C1 segment of cervical spinal cord (tissue), 14 donors: Measurements from ENCODE around the gene NELFB.

Source experiments
- DNase-seq, 14 donors: peaks; one replicate each; lab custom pipeline; 2025; lab: John Stamatoyannopoulos, UW

Gene NELFB

DNA sequence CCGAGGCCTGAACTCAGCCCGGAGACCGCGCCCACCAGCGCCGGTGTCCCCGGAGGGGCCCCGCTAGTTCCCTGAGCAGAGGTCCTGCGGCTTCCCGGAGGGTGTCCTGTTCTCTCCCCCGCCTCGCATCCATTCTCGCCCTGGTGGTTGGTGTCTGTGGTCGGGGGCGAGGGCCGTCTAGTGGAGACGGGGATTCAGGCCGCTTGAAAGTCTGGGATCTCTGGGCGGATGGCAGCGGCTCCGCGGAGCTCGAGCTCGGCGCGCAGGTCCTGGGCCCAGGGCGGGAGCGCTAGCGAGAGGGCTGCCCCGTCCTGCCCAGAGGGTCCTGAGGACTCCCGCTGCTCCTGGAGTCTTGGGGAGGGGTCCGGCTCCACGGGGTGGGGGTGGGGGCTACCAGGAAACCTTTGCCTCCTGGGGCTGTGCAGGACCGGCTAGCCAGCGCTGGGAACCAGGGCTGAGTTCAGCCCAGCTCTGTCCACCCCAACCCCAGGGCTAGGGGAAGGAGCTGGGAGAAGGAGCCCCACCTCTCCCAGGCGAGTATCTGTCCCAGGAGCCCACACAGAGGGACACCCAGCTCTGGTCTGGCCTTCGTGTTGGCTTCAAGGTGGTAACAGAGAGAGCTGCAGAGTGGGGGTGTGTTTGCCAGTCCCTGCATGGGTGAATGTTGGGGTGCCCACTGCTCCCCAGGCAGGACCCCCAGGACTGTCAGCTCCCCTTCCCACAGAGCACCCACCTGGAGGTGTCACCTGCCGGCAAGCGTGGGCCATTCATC, 26.4 kb downstream of the NELFB start:
- DNase-seq, result no peak

DNA sequence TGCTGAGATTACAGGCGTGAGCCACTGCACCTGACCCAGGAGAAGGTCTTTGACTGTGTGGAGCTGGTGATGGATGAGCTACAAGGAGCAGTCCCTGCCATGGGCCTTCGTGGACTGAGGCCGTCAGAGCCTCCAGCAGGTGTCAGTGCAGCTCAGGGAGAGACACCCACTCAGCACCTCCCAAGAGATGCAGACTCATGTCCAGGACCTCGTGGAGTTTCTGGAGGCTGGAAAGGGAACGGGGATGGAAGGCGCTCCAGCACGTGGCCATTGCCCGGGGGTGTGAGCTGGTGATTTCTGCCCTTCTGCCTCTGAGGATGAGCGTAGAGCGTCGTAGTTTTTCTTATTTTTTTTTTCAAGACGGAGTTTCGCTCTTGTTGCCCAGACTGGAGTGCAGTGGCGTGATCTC, 31.9 kb downstream of the NELFB start:
- DNase-seq, result no peak

DNA sequence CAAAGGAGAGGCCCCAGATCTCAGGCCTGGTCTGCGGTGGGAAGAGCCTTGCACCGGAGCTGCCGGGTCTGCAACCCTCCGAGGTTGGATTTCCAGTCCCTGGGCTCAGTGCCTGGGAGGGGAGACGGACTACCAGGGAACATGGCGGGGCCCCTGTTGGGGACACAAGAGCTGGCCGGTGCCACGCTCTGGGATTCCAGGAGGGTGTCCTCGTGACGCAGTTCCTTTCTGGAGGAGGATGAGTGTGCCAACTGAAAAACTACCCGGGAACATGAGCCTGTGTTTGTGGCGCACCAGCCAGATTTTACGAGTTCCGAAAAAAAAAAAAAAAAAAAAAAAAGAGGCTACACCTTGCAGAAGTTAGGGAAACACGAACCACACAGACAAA, 38.0 kb downstream of the NELFB start:
- no peak for DNase-seq

DNA sequence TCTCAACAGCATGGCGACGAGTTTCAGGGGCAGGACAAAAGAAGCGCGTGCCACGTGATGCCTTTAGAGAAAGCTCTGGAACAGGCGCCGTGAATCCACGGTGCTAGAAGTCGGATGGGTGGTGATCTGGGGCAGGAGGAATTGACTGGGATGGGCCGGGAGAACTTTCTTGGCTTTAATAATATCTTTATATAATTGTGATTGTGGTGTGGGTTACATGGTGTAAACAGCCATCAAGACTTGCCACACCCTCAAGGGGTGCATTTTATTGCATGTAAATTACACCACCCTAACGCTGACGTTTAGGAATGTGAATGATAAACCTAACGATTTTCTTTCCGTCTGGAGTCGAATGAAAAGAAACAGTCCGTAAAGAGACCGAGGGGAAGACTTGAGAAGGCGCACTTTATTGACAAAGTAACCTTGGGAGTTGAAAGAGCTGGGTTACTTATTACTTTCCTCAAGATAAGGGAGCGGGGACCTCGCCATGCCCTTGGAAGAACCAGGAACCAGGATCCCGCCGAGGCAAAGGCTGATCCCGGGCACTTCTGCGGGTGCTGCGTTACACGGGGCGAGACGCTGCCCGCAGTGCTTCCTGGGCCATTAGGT, 38.5 kb downstream of the NELFB start:
- no peak for DNase-seq

DNA sequence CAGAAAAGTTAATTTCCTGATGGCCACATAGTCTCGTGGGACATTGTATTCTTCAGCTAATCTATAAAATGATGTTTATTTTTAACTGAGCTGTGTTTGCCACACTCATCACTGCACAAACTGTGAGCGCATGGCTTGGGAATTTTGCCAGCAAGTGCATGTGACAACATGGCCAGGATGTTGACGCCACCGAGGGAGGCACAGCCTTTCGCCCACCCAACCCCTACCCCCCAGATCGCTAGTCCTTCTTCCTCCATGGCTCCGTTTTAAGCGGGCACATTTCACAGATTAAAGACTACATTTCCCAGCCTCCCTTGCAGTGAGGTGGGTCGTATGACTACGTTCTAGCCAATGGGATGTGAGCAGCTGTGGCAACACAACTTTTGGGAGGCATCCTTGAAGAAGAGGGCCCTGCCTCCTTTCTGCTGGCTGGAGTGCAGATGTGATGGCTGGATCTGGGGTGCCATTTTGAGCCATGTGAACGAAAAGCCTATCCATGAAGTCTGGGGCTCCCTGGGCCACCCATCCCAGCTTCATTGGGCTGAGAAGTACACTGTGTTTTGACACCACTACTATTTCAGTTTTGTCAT, 39.1 kb downstream of the NELFB start:
- no peak for DNase-seq

DNA sequence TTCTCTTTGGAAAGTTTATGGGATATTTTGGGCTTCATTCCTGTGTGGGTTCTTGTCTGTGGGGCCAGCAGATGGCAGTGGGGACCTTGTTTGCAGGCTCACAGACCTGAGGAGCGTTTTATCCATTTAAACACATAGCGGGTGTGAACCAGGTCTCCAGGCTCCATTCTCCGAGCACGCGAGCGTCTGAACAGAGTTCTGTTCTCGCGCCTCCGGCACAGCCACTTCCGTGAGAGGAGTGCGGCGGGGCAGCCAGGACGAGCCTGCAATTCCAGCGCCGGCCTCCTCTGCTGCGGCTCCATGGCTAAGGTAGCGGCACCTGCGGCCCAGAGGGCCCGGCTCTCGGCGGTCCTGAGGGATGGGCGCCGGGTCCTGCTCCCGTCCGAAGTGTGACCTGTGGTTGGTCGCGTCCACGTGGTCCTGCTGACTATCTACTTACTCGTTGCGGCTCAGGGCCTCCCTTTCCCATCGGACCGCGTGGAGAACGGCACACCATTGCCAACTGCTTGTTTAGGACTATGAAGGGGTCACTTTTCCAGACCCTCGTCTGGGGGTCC, 39.6 kb downstream of the NELFB start:
- DNase-seq, result no peak

DNA sequence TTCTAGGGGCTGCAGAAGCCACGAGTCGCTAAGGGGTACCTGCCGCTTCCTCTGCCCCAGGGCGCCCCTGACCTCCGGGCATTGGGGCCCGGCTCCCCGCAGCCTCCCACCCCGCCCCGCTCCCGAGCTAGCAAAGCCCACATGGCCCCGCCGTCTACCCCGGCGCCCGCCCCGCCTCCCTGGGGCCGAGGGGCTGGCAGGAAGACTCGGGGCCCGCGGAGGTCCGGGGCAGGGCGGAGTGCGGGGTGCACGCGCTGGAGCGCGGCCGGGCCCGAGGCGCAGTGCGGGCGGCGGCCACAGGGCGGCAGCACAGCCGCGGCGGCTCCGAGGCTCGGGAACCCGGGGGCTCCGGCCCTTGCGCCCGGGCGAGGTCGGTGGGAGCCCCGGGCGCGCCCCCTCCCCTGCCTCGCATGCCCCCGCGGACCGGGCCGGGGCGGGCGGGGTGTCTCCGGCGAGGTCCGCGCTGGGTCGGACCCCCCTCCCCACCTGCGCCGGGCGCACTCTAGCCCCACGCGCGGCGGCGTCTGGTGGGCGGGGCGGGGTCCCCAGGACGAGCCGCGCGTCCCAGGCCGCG, 40.2 kb downstream of the NELFB start:
- DNase-seq, result peak in 1 of 14 donors; percentile 26

DNA sequence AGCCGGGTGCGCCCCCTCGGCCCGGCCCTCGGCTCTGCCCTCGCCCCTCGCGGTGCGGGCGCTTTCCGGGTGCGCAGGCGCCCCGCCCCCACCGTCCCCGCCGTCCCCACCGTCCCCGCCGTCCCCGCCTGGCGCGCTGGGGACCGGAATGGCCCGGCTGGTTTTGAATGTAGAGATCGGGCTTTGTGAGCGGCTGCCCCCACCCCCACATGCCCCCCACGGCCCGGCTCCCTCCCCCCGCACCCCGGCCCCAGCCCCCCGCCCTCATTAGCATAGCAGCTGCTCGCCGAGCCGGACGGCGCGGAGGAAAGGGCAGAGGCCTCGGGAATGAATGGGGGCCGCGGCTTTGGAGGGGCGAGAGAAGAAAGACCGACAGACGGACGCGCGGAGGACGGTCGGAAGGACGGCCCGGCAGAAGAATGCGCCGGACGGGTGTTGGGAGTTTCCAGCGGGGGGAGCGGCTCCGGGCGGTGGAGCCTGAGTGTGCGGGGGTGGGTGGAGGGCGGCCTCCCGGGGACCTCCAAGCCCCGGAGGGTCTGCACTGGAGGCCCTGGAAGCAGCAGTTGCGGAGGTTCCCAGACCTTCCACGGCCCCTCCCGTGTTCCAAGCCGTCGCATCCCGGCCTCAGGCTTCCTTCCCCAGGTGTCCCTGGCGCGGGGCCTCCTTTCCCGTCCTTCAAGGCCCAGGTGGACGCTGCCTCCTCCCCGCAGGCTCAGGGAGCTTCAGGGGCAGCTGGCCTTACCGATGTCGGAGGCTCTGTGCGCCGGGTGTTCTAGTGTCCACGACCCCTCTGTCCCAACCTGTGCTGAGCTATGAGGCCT, 40.9 kb downstream of the NELFB start:
- no peak for DNase-seq

DNA sequence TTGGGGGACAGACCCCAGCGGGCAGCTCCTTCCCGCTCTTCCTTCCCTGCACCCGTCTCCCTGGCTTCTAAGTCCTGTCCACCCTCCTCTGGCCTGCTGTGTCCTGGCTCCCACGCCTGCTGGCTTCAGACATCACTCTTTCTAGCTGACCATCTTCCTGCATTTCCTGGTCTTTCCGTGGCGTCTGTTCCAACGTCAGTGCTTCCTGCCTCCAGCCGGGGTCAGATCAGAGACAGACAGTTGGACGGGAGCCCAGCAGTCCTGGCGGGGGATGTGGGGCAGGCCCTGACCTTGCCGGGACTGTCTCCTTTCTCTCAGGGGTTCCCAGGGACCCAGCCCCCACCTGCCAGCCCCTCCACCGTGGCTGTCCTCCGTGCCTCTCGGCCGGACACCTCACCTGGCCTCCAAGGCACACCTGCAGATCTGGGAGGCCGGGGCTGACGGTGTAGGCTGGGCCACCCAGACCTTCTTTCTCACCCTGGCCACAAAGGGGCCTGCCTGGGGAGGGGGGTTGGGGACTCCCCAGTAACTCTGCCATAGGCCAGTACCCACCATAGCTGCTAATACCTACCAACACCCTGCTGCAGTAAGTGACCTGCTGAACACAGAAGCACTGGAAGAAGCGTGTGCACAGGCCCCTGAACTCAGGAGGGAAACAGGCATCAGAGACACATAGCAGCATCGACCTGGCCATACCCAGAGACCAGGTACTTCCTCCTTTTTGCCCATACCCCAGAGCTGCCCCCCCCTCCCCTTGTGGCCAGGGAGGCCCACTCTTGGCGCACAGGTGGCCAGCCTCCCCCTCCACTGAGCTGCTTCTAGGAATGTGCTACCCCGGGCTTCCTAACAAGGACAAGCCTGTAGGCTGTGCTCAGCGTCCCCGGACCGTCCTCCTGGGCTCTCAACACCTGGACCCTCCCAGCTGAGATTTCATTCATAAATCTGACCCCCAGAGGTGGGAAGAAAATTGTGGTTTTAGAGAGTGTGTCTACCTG, 41.8 kb downstream of the NELFB start:
- no peak for DNase-seq

DNA sequence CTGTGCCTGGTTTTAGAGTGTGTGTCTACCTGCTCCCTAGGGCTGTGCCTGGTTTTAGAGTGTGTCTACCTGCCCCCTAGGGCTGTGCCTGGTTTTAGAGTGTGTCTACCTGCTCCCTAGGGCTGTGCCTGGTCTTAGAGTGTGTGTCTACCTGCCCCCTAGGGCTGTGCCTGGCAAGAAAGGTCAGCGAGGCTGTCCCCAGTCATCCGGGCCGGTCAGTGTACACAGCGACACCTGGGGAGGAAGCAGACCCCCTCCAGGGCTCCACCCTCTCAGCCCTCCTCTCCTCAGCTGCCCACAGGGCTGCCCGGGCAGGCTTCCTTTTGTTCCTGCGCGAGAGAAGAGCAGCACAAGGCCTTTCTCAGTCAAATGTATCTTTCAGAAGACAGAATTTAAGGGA, 42.8 kb downstream of the NELFB start:
- no peak for DNase-seq

DNA sequence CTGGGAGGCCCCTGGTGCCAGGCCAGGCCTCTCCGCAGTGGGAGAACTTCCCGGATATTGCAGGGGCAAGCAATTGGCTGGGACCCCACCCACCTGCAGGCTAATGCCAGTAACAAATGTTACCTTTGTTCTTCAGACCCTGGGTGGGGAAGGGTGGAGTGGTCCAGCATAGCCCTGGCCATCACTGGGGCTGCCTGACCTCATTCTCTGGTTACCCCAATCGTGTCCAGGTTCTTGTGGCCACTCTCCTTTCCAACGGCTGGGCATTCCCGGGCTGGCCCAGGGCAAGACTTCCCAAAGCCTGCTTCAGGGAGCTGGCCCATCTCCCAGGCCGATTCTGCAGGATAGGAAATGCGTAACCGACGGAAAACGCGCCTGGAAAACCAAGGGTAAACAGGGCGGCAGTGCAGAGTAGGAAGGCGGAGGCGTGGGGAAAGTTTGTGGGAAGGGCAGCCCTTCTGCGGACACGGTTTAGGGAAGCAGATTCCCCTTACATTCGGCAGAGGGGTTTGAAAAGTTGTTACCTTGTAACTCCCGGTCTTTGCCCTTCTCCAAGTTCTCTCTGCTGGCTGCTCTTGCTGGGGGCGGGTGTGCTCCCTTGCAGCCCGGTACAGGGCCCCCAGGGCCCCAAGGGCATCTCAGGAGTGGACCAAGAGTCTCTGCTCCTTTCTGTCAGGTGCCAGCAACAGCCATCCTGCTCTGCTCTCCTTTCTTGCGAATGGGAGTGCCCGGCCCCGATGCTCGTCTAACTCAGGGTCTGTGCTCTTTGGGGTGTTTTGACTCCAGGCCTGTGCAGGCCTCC, 43.5 kb downstream of the NELFB start:
- peak in 2 of 14 donors; percentile 48 to 63 for DNase-seq

DNA sequence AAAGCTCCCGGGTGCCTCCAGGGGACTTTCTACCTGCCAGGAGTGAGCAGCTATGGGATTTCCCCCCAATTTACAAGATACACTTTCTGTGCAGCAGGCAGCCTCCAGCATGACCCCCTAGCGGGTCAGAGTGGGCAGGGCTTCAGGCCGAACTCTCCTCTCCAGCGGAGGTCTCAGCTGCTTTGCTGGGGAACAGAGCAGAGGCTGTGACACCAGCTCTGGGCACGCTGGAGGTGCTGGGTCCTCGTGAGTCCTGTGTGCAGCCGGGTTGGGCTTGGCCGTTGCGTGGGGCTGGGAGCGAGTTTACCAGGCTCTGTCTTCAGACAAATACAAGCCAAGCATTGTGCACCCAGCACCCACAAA, 44.1 kb downstream of the NELFB start:
- DNase-seq, result no peak

DNA sequence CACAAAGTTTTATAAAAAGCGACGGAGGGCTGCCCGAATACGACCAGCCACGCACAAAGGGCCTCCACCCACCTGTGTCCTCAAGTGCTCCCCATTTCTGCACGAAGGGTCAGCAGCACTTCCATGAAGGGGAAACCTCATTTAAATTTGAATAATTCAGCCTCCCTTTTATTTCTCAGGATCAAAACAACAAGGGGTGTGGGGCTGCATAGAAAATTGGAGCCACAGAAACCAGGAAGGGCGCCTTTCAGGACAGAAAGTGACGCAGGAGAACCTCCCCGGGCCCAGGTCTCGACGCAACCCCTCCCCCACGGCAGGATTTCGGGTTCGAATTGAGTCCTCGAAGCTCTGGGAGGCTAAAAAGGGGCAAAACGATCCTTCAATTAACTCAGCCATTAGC, 44.8 kb downstream of the NELFB start:
- peak in 3 of 14 donors; percentile 9 to 39 (median 17) for DNase-seq

DNA sequence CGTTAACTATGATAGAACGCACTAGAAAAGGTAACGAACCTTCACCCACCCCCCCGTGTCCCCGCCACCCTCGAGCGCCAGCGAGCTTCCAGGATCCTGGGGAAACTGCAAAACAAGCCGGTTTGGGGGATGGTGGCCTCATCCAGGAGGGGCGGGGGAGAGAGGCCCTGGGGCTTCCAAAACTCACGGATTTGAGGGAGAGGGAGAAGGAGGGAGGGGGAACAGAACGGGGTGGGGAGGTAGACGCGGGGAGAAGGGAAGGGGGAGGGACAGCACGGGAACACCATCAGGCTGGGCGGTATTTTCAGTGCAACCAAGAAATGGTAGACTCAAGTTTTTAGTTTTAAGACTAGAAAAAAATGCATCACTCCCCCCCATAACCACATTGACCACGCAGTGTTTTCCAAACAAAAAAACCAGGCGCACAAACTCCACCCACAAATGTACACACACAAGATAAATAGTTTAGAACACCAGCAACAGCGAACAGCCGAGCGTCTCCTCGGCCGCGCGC, 45.5 kb downstream of the NELFB start:
- no peak for DNase-seq

DNA sequence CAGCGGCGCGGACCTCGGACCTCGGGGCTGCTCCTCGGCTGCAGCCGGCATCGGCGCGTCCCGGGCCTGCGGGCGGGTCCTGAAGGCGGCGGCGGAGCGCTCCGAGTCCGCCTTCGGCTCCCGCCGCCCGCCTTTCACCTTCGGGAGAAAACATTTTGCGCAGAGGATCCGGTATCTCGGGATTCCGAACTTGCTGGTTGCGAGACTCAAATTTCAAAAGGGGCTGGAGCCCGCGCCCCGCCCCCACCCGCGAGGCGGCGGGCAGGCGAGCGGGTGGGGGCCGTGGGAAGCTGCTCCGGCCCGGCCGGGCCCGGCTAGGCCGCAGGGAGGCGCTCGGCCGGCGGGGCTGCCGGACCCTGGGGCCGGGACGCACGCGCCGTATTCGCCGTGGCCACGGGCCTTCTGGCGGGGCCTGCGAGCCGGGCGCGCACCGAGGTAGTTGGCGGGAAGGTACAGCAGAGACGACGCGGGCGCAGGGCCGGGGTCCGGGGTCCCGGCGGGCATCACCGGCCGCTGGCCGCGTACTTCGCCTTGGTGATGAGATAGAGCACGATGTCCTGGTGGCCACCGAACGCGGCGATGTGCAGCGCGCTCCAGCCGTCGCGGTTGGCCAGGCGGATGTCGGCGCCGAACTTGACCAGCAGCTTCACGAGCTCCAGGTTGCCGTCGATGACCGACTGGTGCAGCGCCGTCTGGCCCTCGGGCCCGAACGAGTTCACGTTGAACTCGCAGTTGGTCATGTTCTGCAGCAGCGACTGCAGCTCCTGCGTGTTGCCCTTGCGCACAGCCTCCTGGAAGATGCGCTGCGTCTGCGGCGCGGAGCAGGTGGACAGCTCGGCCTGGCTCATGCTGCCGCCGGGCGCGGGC, 46.2 kb downstream of the NELFB start:
- DNase-seq, result no peak

DNA sequence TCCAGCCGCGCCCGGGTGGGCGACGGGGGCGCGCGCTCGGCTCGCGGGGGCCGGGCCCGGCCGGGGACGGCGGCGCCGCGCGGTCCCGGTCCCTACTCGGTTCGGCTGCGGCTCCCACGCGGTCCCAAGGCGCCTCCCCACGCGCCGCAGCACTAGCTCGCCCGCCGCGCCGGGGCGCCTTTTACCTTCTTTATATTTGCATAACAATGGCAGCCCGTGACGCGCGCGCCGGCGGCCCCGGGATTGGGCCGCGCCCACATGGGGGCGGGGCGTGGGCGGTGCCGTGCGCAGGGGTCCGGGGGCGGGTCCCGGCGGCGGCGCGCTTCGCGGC, 47.0 kb downstream of the NELFB start, which contains the start of gene NRARP:
Gene NRARP (minus strand): TSS at position 154 of the 331 bp plus-strand sequence. CDS start 343 bp downstream, outside the sequence.
- peak in 12 of 14 donors; percentile 34 to 88 (median 71) for DNase-seq

DNA sequence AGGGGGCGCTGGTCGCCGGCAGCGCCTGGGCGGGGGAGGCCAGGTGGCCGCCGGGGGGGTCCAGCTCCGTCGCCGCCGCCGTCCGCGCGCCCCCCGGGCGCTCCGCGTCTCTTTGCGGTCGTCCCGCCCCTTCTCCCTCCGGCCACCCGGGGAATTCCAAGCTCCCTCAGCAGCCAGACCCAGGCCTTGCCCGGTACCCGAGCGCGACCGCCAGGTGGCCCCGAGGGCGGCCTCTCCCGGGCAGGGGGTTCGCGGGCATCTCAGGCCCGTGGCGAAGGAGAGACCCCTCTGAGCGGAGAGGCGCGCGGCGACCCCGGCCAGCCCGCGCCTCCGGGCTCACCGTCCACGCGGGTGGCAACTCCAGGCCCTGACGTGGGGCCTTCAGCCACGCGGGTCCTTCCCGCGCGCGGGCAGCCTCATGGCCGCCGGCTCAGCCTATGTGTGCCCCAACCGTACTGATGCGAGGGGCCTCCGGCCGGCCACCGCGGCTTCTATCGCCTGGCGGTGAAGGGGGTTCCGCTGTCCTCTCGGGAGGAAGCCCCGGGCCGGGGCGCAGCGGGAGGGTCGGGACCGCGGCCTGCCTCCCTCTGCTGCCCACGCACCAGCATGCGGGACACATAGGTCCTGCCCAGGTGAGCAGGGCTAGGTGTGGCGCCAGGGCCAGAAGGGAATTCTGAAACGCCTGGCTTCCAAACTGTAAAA, 47.5 kb downstream of the NELFB start:
- no peak for DNase-seq
